ENCODE results near the gene DNAJC4. TPM values are rescaled to one million over a fixed set of nuclear protein-coding genes. Genes with fewer than 3 reads are reported as not detected.

DNAJC4 gene
- total RNA-seq, 2 donors from 2014 or later = 24.7 to 32.1 TPM

DNA sequence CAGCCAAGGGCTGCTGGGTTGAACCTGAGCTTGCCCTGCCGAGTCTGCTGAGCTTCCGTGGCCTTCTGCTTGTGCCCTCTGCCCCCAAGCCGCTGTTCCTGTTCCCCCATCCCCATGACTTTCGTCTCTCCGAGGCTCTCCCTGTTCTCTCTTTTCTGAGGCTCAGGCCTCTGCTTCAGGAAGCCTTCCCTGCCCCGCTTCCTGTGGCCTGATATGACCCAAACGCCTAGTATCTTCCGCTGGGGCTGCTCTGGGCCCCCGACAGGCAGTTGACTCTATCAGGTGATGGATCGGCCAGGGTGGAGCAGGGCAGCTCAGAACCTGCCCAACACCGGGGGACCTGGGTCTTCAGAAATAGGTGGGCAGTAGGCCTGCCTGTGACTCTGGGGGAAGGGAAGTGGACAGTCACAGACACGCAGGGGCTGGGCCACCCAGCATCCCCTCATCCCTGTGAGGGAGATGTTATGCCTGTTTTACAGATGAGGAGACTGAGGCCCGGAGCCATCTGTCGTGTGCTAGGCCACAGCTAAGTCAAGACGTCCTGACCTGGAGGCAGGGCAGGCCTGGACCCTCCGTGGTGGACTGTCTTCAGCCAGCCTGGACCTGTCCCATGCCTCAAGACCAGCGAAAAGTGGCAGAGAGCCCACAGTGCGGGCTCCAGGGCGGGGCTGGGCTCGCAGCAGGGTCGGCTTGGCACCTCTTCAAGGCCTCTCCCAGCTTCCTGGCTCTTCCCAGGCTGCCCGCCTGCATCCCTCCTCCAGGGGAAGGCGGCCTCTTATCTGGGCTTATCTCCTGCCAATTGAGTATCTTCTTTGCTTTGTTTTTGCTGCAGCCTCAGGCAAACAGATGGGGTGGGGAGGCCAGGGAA lies 37.9 kb downstream of the DNAJC4 start:
- H3K36me3 ChIP-seq = peaks cover 19% of the 10 kb centered on the region
- peak; percentile 82 for DNase-seq (ENCODE audit: low spot score)
- peak overlapping the region; percentile 93 to 98 for H3K27ac ChIP-seq
- TF ChIP-seq, protein P1, sequence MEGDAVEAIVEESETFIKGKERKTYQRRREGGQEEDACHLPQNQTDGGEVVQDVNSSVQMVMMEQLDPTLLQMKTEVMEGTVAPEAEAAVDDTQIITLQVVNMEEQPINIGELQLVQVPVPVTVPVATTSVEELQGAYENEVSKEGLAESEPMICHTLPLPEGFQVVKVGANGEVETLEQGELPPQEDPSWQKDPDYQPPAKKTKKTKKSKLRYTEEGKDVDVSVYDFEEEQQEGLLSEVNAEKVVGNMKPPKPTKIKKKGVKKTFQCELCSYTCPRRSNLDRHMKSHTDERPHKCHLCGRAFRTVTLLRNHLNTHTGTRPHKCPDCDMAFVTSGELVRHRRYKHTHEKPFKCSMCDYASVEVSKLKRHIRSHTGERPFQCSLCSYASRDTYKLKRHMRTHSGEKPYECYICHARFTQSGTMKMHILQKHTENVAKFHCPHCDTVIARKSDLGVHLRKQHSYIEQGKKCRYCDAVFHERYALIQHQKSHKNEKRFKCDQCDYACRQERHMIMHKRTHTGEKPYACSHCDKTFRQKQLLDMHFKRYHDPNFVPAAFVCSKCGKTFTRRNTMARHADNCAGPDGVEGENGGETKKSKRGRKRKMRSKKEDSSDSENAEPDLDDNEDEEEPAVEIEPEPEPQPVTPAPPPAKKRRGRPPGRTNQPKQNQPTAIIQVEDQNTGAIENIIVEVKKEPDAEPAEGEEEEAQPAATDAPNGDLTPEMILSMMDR (IDR thresholded peaks at IDR 0.05) = no peak
- peak overlapping the region; percentile 59 to 72 for H3K4me3 ChIP-seq
- H3K9me3 ChIP-seq = no peaks in the 10 kb centered on the region
- peaks cover 0 to 45% of the 10 kb centered on the region in 2 donors for H3K4me1 ChIP-seq
- no peaks in the 10 kb centered on the region for H3K27me3 ChIP-seq

- Histone ChIP-seq H3K36me3 (peaks cover 11% of the 10 kb centered on the region), H3K9me3 (no peaks in the 10 kb centered on the region), H3K27me3 (no peaks in the 10 kb centered on the region), H3K4me3 (peak overlapping the region; percentile 59 to 72), H3K4me1 (peaks cover 0 to 45% of the 10 kb centered on the region in 2 donors), H3K27ac (peak overlapping the region; percentile 93 to 98)
- peak; percentile 80 for DNase-seq (ENCODE audit: low spot score)
- TF ChIP-seq, protein P1 (IDR thresholded peaks at IDR 0.05) = no peak
Observed at GRCh38 chr11:64268893-64269539, 38.7 kb downstream of the DNAJC4 start.

DNA sequence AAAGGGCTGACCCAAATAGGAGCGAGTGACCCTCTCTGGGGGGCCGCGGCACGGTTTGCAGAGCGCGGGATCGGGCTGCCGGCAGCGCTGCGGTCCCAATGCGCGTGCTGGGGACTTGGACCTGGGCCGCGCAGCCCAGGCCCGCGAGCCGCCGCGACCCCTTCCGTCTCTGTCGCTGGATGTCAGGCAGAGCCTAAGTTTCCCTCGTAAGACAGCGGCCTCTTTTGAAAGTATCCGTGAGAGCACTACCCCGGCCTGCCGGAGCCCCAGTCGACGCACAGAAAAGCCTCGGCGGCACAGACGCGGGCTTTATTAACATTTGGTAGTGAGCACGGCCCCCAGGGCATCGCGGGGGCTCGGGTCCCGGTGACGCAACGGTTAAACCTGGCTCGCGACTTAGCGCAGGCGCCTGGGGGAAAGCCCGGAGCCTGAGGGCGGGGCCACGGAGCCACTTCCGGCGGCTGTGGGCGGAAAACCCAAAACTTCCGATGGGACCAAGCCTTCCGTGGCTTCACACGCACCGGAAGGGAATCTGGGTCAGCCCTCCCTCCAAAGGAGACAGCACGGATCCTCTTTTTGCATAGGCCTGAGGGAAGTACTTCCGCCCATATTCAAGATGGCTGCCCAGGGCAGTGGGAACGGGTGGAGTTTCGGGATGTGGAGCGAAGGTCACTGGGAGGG lies 39.3 kb downstream of the DNAJC4 start:
- H3K27ac ChIP-seq = peak overlapping the region; percentile 93 to 98
- TF ChIP-seq, protein P1 (IDR thresholded peaks at IDR 0.05) = peak in 1 of 2 donors; percentile 55
- no peaks in the 10 kb centered on the region for H3K27me3 ChIP-seq
- peaks cover 0 to 45% of the 10 kb centered on the region in 2 donors for H3K4me1 ChIP-seq
- H3K9me3 ChIP-seq = no peaks in the 10 kb centered on the region
- H3K36me3 ChIP-seq = peaks cover 9% of the 10 kb centered on the region
- peak overlapping the region; percentile 62 to 72 for H3K4me3 ChIP-seq
- DNase-seq (ENCODE audit: low spot score) = peak; percentile 99

DNA sequence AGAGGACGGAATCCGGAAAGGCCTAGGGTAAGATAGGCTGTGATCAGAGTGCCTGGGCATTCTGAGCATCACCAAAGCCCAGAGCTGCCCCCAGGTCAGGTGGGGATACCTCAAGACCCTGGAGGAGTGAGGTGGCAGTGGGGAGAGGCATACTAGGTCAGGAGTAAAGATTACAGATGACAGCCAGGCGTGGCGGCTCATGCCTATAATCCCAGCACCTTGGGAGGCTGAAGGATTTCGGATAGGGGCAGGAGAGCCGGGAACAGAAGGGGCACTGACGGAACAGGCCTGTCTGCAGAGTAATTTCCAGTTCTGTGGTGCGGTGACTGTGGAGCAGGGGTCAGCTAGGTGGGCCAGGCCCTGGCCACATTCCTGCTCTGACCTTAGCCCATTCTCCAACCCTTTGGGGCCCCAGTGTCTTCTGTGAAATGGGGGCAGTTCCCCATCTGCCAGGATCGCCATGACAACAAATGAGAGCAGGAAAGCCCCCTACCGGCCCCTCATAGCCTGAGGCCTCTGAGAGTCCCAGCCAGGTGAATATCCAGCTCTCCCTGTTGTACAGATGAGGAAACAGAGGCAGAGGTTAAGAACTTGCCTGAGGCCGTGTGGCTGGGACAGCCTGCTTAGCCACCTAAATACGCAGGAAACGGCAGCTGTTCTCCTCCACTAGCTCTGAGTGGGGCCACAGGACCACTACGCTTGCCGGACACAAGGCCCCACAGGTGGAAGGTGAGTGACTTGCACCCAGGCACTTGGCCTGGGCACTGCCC lies 44.9 kb downstream of the DNAJC4 start:
- no peaks in the 10 kb centered on the region for H3K27me3 ChIP-seq
- DNase-seq (ENCODE audit: low spot score) = no peak
- H3K27ac ChIP-seq = no peak overlapping the region
- peaks cover 23% of the 10 kb centered on the region for H3K36me3 ChIP-seq
- TF ChIP-seq, protein P1 (IDR thresholded peaks at IDR 0.05) = no peak
- H3K9me3 ChIP-seq = no peaks in the 10 kb centered on the region
- H3K4me1 ChIP-seq = peaks cover 0 to 18% of the 10 kb centered on the region in 2 donors
- H3K4me3 ChIP-seq = no peak overlapping the region

- TF ChIP-seq, protein P1 (IDR thresholded peaks at IDR 0.05) = no peak
Observed at GRCh38 chr11:64275841-64276240, 45.5 kb downstream of the DNAJC4 start.

More at GRCh38 chr11:64275841-64276240, 45.5 kb downstream of the DNAJC4 start:
- Histone ChIP-seq H3K4me3 (no peak overlapping the region), H3K36me3 (peaks cover 23% of the 10 kb centered on the region), H3K9me3 (no peaks in the 10 kb centered on the region), H3K27me3 (no peaks in the 10 kb centered on the region), H3K4me1 (peaks cover 0 to 22% of the 10 kb centered on the region in 2 donors), H3K27ac (no peak overlapping the region)
- DNase-seq (ENCODE audit: low spot score) = no peak

Measured in right atrium auricular region (tissue), 2 donors.